ENCODE results near the gene JUP.

JUP gene

GRCh38 chr17:41811549-41812380 lies 25.3 kb upstream of the JUP start, which contains the start of gene P3H4:
TSS of gene P3H4 (minus strand) at chr17:41811949. CDS start at chr17:41811915, 34 bp downstream.
- Histone ChIP-seq H3K27ac (peak within 1 kb of the TSS in 20 of 21 experiments; percentile 26 to 87 (median 77)), H3K4me3 (peak within 1 kb of the TSS; percentile 38 to 84 (median 55))

DNA sequence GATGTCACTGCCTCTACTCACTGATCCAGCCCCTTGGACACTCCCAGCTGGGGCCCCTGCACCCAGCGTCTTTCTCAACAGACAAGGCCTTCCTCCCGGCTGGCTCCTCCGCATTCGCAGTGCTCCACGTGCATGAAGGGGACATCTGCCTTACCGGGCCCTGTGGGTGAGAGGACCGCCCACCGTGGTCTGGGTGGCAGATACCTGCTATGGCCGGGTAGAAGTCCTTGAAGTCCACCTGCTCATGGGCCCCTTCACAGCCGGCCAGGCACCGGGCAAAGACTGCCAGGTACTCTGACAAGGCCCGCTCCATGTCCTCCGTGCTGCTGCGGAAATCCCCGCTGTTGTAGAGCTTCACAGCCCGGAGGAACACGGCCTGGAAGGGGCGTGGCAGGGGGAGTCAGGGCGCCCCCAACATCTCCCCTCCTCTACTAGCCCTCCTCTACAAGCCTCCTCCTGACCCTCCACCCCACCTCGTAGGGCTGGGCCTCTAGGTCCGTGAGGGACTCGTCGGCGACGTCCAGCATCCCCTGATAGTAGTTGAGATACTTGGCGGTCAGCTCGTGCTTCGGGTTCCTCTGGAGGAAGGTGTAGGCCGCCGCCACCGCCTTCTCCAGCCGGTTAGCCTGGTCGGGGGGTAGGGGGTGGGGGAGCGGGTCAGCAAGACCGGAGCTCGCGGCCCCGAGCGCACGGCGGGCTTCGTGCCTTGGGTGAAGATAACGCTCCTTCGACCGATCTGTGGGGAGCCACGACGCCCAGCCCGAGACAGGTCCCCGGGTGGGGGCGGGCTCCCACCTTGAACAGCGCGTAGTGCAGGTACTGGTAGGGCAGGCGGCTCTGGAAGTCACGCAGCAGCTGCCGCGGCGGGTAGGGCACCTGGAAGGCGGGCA lies 24.4 kb upstream of the JUP start:
- peak overlapping the region in 20 of 21 experiments; percentile 26 to 87 (median 77) for H3K27ac ChIP-seq
- H3K4me3 ChIP-seq = peak overlapping the region; percentile 38 to 84 (median 55)

DNA sequence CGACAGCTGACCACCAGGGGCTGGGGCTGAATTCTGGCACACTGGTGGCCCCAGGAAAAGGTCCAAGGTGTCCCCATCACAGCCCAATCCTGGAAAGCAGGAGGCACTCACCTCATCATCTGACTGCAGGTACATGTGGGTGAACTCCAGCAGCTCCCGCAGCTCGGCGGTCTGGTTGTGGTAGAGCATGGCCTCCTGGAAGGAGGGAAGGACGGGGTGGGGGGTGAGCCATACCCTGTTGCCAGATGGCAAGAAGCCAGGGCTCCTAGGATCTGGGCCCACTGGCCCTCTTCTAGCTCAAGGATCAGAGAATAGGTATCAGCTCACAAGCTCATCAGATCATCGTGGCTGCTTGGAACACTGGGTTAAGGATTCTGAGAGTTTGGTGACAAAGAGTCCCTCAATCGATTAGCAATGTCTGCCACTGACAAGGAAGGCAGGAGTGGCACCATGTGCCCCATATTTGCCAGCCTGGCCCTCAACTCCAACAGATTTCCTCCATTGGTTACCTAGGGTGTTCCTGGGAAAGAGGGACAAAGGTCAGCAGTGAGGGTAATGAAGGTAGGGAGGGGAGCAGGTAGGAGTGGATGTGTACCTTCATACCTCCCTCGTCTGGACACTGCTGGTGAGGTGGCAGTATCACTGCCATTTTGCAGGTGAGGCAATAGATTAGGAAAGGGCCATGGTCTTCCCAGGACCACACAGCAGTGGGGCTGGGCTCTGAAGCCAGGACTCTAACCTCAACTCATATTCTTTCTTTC lies 20.4 kb upstream of the JUP start:
- Histone ChIP-seq H3K4me3 (no peak overlapping the region), H3K27ac (no peak overlapping the region)

GRCh38 chr17:41803049-41804020 lies 16.8 kb upstream of the JUP start:
- no peak overlapping the region for H3K27ac ChIP-seq

GRCh38 chr17:41801374-41802271 lies 15.1 kb upstream of the JUP start:
- Histone ChIP-seq H3K4me3 (peak overlapping the region in 1 of 7 experiments; percentile 11), H3K27ac (peak overlapping the region in 20 of 21 experiments; percentile 33 to 88 (median 76))

More at GRCh38 chr17:41803049-41804020, 16.8 kb upstream of the JUP start:
- no peak overlapping the region for H3K4me3 ChIP-seq

GRCh38 chr17:41800601-41801373 lies 14.3 kb upstream of the JUP start:
- H3K27ac ChIP-seq = peak overlapping the region in 20 of 21 experiments; percentile 43 to 88 (median 78)

GRCh38 chr17:41799366-41799765 lies 12.9 kb upstream of the JUP start:
- Histone ChIP-seq H3K4me3 (no peak overlapping the region), H3K27ac (peak overlapping the region in 20 of 21 experiments; percentile 16 to 88 (median 72))

More at GRCh38 chr17:41800601-41801373, 14.3 kb upstream of the JUP start:
- H3K4me3 ChIP-seq = peak overlapping the region in 1 of 7 experiments; percentile 11

DNA sequence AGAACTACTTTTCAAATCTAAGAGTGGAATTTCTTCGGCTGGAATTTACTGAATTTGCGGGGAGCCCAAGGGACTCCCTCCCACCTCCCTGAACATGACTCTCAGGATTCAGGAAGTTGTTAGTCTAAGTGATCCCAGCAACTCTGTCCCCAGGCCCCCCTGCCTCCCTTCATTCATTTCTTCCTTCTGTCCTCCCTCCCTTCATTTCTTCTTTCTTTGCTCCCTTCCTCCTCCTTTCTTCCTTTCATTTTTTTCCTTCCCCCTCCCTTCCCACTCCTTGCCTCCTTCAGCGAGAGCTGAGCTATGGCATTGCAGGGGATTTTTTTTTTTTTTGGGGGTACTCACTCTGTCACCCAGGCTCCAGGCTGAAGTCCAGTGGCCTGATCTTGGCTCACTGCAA lies 10.9 kb upstream of the JUP start:
- Histone ChIP-seq H3K27ac (peak overlapping the region in 1 of 21 experiments; percentile 11), H3K4me3 (no peak overlapping the region)

DNA sequence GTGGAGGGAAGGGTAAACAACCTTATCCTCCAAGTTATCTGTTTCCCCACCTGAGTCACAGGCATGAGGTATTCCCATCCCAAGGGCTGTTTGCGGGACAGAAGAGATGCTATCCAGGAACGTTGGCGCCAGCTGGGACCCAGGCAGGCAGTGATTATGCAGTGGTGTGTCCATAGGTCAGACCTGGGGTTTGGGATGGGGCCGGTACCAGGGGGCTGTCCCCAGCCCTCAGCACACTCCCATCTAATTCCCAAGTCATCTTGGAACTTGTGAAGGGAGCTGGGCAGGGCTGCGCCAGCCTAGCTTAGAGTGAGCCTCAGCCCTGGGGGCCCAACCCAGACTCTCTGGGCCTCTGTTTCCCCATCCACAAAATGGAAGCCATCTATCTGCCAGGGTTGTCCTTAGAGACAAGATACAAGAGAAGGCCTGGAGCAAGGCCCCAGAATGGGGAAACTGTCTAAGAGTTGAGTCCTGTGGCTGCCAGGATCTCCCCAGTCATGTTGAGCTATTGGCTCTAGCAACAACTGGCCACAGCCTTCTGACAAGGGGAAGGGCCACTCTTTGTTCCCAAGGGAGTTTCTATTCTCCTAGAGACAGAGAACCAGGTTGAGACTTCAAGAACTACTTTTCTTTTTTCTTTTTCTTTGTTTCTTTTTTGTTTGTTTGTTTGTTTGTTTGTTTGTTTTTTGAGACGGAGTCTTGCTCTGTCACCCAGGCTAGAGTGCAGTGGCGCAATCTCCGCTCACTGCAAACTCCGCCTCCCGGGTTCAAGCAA lies 9.8 kb upstream of the JUP start:
- H3K27ac ChIP-seq = peak overlapping the region in 6 of 21 experiments; percentile 4 to 52 (median 32)
- H3K4me3 ChIP-seq = no peak overlapping the region

GRCh38 chr17:41794540-41794975 lies 8.0 kb upstream of the JUP start:
- no peak overlapping the region for H3K4me3 ChIP-seq
- peak overlapping the region in 18 of 21 experiments; percentile 62 to 98 (median 84) for H3K27ac ChIP-seq

GRCh38 chr17:41793784-41794539 lies 7.5 kb upstream of the JUP start:
- peak overlapping the region; percentile 18 to 98 (median 83) for H3K27ac ChIP-seq
- H3K4me3 ChIP-seq = peak overlapping the region in 3 of 7 experiments; percentile 2 to 31 (median 5)

DNA sequence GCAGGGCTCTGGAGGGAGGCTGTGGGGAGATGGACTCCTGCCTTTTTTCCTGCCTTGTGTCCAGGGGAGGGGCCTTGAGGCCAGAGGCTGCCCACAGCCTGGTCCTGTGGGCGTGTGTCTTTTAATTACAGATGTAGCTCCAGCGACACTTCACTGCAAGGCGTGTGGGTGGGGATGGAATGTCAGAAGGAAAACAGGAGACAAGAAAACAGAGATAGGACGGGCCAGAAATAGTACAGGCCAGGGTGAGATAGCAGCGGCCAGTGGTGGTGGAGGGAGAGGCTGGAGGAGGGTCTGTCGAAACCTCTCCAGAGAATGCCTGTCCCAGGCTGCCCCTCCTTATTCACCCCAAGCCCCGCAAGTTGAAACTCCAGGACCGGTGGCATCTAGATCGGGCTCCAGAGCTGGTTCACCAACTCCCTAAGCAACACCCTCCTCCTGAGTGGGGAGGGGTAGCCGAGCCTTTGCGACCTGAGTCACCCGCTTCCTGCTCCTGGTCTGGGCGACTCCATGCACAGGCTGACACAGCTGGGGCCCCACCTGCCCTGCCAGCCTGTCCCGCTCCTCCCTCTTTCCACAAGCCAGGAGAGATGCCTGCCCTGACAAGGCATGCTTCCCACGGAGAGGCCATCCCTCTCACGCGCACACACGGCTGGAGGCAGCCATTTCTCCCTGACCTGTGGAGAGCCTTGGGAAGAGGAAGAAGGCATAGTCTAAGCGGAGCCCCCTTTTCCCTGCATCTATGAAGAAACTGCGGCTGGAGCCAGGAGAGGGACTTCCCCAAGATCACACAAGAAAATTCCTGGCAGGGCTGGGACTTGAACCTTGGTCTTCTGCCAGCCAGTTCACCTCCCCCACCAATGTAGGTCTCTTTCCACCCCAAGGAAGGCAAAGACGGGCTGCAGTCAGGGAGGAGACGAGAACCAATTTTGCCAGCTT lies 6.6 kb upstream of the JUP start:
- peak overlapping the region in 3 of 7 experiments; percentile 2 to 31 (median 5) for H3K4me3 ChIP-seq
- peak overlapping the region; percentile 31 to 98 (median 83) for H3K27ac ChIP-seq

DNA sequence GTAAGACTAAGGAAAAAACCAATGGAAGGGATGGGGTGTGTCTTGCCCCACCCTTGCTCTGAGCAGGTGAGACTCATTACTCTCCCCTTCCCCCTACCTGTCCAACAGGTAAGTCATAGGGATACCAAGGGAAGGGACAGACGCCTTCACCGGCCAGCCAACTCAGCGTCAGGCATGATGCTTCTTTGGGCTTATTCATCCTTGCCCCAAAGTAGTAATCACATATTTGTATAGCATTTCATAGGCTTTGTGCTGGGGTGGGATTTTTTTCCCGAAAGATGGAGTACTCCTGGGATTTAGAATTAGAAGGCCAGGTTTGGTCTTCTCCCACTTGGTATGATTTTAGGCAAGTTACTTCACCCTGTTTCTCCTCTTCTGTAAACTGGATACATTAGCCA lies 509 bp upstream of the JUP start:
- no peak overlapping the region for H3K4me3 ChIP-seq

GRCh38 chr17:41785859-41786226 lies 668 bp downstream of the JUP start:
- H3K4me3 ChIP-seq = peak overlapping the region; percentile 53 to 87 (median 70)
- peak overlapping the region; percentile 69 to 99 (median 96) for H3K27ac ChIP-seq

More for the DNA sequence above, 509 bp upstream of the JUP start:
- peak overlapping the region in 17 of 21 experiments; percentile 1 to 98 (median 68) for H3K27ac ChIP-seq

All from skin epidermis (tissue), 12 donors.